Fibroblast of lung (primary cell): ENCODE results near the gene PPP1R12C. TPM values are rescaled to one million over a fixed set of nuclear protein-coding genes. Genes with fewer than 3 reads are reported as not detected.

Experiments used
- DNase-seq, 2 donors: peaks; one replicate each; pipeline versions ENCODE4 v3.0.0 to v3.0.0-alpha.2; 2010; ENCODE audit warnings: low read depth in 2 of 2
- H2AFZ ChIP-seq: 2 replicates; pipeline ENCODE4 v1.5.1; 2012; ENCODE audit warnings: low read length, control low read depth, inconsistent platforms
- H3K27ac ChIP-seq: 2 replicates; pipeline ENCODE4 v1.5.1; 2011; ENCODE audit warnings: low read length, control low read depth; ENCODE audit not compliant: insufficient read depth
- H3K27me3 ChIP-seq: 2 replicates; pipeline ENCODE4 v1.5.1; 2011; ENCODE audit warnings: mild to moderate bottlenecking, low read length; ENCODE audit not compliant: control insufficient read depth, insufficient read depth
- H3K36me3 ChIP-seq: 2 replicates; pipeline ENCODE4 v1.5.1; 2011; ENCODE audit warnings: low read length; ENCODE audit not compliant: control insufficient read depth, insufficient read depth
- H3K4me1 ChIP-seq: 2 replicates; pipeline ENCODE4 v1.5.1; 2011; ENCODE audit warnings: low read length; ENCODE audit not compliant: control insufficient read depth, insufficient read depth; ENCODE audit errors: extremely low read depth
- H3K4me2 ChIP-seq: 2 replicates; pipeline ENCODE4 v1.5.1; 2011; ENCODE audit warnings: low read length, control low read depth; ENCODE audit not compliant: insufficient read depth; ENCODE audit errors: extremely low read depth
- H3K4me3 ChIP-seq, 4 experiments: fragments of 200-600 bp in 1 of 4; sonication (generic) in 1 of 4; replicated peaks in 1 of 4; 2 replicates each; pipeline ENCODE4 v1.5.1; 2011 to 2016; ENCODE audit warnings: low read length in 4 of 4, low read depth in 3 of 4, mild to moderate bottlenecking in 3 of 4, control low read depth in 2 of 4, inconsistent platforms in 1 of 4, mixed read lengths in 1 of 4; ENCODE audit not compliant: insufficient read depth in 1 of 4; ENCODE audit errors: control extremely low read depth in 1 of 4
- H3K79me2 ChIP-seq: 2 replicates; pipeline ENCODE4 v1.5.1; 2012; ENCODE audit warnings: mild to moderate bottlenecking, low read length, inconsistent platforms; ENCODE audit not compliant: control insufficient read depth, insufficient read depth
- H3K9ac ChIP-seq: 2 replicates; pipeline ENCODE4 v1.5.1; 2011; ENCODE audit warnings: mild to moderate bottlenecking, low read length, control low read depth; ENCODE audit not compliant: insufficient read depth
- H3K9me3 ChIP-seq: 2 replicates; pipeline ENCODE4 v1.5.1; 2012; ENCODE audit warnings: low read depth, low read length; ENCODE audit not compliant: control insufficient read depth, insufficient read depth
- H4K20me1 ChIP-seq: 2 replicates; pipeline ENCODE4 v1.5.1; 2011; ENCODE audit warnings: low read length; ENCODE audit not compliant: control insufficient read depth, insufficient read depth; ENCODE audit errors: extremely low read depth
- EZH2 ChIP-seq: IDR thresholded peaks from 2 replicates; pipeline ENCODE4 v1.5.1; 2012; ENCODE audit warnings: low read length, control low read depth, mild to moderate bottlenecking; ENCODE audit errors: missing control alignments
- polyA plus RNA-seq, 2 donors: library from polyadenylated mRNA; depleted of rRNA in 1 of 2; stranded (reverse) in 1 of 2; unstranded in 1 of 2; fragments of >200 nt; gene quantifications; 2 replicates each; pipeline ENCODE4 v1.2.1, GENCODE V29; 2011 to 2012; ENCODE audit warnings: missing spikeins in 1 of 2
- total RNA-seq: library from RNA; depleted of rRNA; stranded (reverse); fragments of >200 nt; gene quantifications from 2 replicates; pipeline ENCODE4 v1.2.1, GENCODE V29; 2014
- TF ChIP-seq, protein P1 (sequence below), 2 donors: IDR thresholded peaks in 1 of 2; conservative IDR thresholded peaks in 1 of 2; 1 replicate in 1 of 2; 2 replicates in 1 of 2; pipeline ENCODE4 v1.5.1; 2011 to 2012; ENCODE audit warnings: low read length in 2 of 2, control low read depth in 1 of 2, inconsistent platforms in 1 of 2, low read depth in 1 of 2, mild to moderate bottlenecking in 1 of 2

The PPP1R12C gene
- total and polyA plus RNA-seq, 2 donors (not counting 1 experiment from before 2014, with no cell fraction given): 26.0 to 32.9 TPM

DNA sequence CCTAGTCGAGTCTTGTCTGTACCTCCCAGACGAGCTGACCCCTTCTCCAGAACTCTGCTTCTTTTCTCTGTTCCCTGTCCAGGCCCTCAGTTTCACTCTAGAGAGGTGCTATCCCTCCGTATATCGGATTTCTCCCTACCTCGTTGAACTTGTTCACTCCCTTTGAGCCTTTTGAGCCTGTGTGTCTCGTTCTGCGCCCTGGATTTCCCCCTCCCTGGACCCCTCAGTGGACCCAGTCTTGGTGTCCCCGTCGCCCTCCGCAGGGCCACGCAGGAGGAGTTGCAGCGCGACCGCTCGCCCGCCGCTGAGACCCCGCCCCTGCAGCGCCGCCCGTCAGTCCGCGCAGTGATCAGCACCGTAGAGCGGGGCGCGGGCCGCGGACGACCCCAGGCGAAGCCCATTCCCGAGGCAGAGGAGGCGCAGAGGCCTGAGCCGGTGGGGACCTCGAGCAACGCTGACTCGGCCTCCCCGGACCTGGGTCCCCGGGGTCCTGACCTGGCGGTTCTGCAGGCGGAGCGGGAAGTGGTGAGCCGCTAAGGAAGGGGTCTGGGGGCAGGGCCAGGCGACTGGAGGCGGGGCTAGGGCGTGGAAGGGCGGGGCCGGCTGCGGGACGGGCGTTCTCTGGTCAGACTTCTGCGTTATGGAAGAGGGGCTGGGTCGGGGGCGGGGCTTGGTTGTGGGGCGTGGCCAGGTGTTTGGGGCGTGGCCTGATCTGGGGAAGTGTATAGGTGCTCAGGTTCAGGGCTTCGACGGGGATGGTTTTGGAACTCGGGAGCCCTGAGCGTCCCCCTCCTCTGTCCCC is 36.3 kb downstream of the PPP1R12C start:
- peaks cover 2% of the 10 kb centered on the region for H4K20me1 ChIP-seq
- H3K79me2 ChIP-seq: no peaks in the 10 kb centered on the region
- TF ChIP-seq EZH2: peak; percentile 4
- TF ChIP-seq, protein P1, sequence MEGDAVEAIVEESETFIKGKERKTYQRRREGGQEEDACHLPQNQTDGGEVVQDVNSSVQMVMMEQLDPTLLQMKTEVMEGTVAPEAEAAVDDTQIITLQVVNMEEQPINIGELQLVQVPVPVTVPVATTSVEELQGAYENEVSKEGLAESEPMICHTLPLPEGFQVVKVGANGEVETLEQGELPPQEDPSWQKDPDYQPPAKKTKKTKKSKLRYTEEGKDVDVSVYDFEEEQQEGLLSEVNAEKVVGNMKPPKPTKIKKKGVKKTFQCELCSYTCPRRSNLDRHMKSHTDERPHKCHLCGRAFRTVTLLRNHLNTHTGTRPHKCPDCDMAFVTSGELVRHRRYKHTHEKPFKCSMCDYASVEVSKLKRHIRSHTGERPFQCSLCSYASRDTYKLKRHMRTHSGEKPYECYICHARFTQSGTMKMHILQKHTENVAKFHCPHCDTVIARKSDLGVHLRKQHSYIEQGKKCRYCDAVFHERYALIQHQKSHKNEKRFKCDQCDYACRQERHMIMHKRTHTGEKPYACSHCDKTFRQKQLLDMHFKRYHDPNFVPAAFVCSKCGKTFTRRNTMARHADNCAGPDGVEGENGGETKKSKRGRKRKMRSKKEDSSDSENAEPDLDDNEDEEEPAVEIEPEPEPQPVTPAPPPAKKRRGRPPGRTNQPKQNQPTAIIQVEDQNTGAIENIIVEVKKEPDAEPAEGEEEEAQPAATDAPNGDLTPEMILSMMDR (conservative IDR thresholded peaks at IDR 0.05 in 1 of 2, IDR thresholded peaks at IDR 0.05 in 1 of 2; ENCODE audit: low read depth in 1 of 2, low read length in 2 of 2): no peak
- peak overlapping the region; percentile 2 to 52 (median 42) for H3K4me3 ChIP-seq
- H3K4me1 ChIP-seq: no peaks in the 10 kb centered on the region
- peaks cover 31% of the 10 kb centered on the region for H3K27me3 ChIP-seq
- no peak overlapping the region for H2AFZ ChIP-seq
- no peak overlapping the region for H3K27ac ChIP-seq
- no peak overlapping the region for H3K9ac ChIP-seq
- no peaks in the 10 kb centered on the region for H3K36me3 ChIP-seq
- H3K9me3 ChIP-seq: no peaks in the 10 kb centered on the region
- DNase-seq: peak; percentile 45 to 53
- H3K4me2 ChIP-seq: peak overlapping the region; percentile 49

DNA sequence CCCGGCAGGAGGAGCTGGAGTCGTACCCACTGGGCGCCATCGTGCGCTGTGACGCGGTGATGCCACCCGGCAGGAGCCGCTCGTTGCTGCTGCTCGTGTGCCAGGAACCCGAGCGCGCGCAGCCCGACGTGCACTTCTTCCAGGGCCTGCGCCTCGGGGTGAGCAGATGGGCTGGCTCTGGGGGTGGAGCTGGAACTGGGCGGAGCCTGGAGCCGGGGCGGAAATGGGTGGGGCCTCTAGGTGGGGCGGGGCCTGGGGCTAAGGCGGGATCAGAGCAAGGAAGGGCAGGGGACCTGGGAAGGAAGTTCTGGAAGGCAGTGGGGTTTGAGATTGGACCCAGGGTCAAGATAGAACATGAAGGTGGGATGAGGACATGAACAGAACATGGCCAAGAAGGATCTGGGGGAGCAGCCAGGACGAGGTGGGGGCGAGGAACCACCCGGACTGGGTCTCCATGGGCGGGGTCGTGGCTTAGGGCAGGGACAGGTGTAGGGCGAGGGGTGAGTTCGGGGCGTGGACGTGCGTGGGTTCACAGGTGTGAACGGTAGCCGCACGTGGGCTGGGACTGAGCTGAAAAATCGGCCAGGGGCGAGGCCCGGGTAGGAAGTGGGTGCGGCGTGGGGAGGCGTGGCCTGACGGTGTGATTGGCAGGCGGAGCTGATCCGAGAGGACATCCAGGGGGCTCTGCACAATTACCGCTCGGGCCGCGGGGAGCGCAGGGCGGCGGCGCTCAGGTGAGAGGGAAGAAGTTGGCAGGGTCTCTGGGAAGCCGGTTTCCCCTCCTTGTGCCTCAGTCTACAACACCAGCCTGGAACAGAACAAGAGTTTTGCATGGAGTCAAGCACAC is 37.1 kb downstream of the PPP1R12C start:
- Histone ChIP-seq H3K27me3 (peaks cover 24% of the 10 kb centered on the region), H3K9me3 (no peaks in the 10 kb centered on the region), H3K4me3 (peak overlapping the region in 2 of 4 experiments; percentile 48 to 52), H3K27ac (no peak overlapping the region), H3K9ac (no peak overlapping the region), H3K36me3 (no peaks in the 10 kb centered on the region), H4K20me1 (no peaks in the 10 kb centered on the region), H2AFZ (peak overlapping the region; percentile 43), H3K4me1 (no peaks in the 10 kb centered on the region), H3K79me2 (no peaks in the 10 kb centered on the region), H3K4me2 (peak overlapping the region; percentile 42)
- peak; percentile 58 for TF ChIP-seq EZH2
- TF ChIP-seq, protein P1 (conservative IDR thresholded peaks at IDR 0.05 in 1 of 2, IDR thresholded peaks at IDR 0.05 in 1 of 2; ENCODE audit: low read depth in 1 of 2, low read length in 2 of 2): no peak
- peak; percentile 47 to 59 for DNase-seq

DNA sequence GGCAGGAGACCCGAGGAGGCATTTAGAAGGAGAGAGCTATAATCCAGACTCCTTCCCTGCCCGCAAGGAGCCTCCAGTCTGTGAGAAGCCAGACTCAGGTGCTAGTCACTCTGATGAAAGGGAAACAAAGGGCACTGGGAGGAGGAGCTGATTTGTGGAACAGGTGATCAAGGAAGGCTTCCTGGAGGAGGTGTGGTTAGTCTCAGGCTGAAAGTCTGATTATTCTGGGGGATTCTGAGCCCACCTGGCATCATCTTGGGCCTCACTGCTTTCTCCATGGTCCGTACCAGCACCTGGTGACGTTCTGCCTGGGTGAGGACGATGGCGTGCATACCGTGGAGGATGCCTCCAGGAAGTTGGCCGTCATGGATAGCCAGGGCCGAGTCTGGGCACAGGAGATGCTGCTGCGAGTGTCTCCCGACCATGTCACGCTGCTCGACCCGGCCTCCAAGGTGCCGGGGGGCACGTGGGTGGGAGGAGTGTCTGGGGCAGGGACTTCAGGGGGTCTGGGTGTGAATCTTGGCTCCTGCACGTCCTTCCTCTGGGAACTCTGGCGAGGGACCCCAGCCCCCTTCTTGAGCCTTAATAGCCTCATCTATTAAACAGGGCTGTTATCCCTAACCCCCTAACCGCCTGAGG is 37.9 kb downstream of the PPP1R12C start:
- no peaks in the 10 kb centered on the region for H3K36me3 ChIP-seq
- TF ChIP-seq EZH2: no peak
- TF ChIP-seq, protein P1 (conservative IDR thresholded peaks at IDR 0.05 in 1 of 2, IDR thresholded peaks at IDR 0.05 in 1 of 2; ENCODE audit: low read depth in 1 of 2, low read length in 2 of 2): no peak
- no peak for DNase-seq
- no peak overlapping the region for H3K9ac ChIP-seq
- H3K27me3 ChIP-seq: peaks cover 22% of the 10 kb centered on the region
- H3K79me2 ChIP-seq: no peaks in the 10 kb centered on the region
- no peaks in the 10 kb centered on the region for H4K20me1 ChIP-seq
- no peaks in the 10 kb centered on the region for H3K4me1 ChIP-seq
- no peaks in the 10 kb centered on the region for H3K9me3 ChIP-seq
- H3K4me3 ChIP-seq: no peak overlapping the region
- no peak overlapping the region for H2AFZ ChIP-seq
- H3K27ac ChIP-seq: no peak overlapping the region
- H3K4me2 ChIP-seq: no peak overlapping the region
